Fibroblast of pulmonary artery (primary cell): ENCODE measurements around the gene VWA3B.

Source experiments
- DNase-seq: peaks from one replicate; pipeline ENCODE4 v3.0.0-alpha.2; 2010; ENCODE audit warnings: low read depth
- H3K4me3 ChIP-seq: replicated peaks from 2 replicates; pipeline ENCODE4 v1.5.1; 2011; ENCODE audit warnings: low read depth, mild to moderate bottlenecking, control low read depth, low read length, moderate library complexity
- TF ChIP-seq, protein P1 (sequence below): IDR thresholded peaks from 2 replicates; pipeline ENCODE4 v1.5.1; 2011; ENCODE audit warnings: mild to moderate bottlenecking, control low read depth, low read length, inconsistent platforms; ENCODE audit errors: missing control alignments

VWA3B gene

GRCh38 chr2:98087447-98088020, 567 bp downstream of the VWA3B start:
- TF ChIP-seq, protein P1, sequence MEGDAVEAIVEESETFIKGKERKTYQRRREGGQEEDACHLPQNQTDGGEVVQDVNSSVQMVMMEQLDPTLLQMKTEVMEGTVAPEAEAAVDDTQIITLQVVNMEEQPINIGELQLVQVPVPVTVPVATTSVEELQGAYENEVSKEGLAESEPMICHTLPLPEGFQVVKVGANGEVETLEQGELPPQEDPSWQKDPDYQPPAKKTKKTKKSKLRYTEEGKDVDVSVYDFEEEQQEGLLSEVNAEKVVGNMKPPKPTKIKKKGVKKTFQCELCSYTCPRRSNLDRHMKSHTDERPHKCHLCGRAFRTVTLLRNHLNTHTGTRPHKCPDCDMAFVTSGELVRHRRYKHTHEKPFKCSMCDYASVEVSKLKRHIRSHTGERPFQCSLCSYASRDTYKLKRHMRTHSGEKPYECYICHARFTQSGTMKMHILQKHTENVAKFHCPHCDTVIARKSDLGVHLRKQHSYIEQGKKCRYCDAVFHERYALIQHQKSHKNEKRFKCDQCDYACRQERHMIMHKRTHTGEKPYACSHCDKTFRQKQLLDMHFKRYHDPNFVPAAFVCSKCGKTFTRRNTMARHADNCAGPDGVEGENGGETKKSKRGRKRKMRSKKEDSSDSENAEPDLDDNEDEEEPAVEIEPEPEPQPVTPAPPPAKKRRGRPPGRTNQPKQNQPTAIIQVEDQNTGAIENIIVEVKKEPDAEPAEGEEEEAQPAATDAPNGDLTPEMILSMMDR = no peak
- peak overlapping the region; percentile 42 for H3K4me3 ChIP-seq
- peak; percentile 13 for DNase-seq

DNA sequence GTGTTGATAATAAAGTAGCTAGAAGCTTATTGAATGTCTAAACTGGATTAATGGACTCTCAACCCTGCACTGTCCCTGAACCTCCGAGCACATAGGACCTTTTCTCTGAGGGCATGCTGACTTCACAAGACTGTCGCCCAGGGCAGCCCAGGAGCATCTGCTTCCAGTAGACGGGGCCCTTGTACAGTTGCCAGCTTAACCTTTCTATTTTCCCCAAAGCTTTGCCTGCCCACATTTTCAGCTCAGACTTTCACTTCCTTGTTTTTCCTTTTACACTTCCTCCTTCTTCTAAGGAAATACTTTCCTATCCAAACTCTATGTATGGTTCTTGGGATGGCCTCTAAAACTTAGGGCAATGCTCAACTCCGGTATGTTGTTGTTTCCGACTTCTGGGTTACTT, 1.3 kb downstream of the VWA3B start:
- TF ChIP-seq, protein P1 = no peak
- H3K4me3 ChIP-seq = no peak overlapping the region
- no peak for DNase-seq

- TF ChIP-seq, protein P1 = no peak
- H3K4me3 ChIP-seq = no peak overlapping the region
- DNase-seq = no peak
Measured at GRCh38 chr2:98089941-98090340, 3.0 kb downstream of the VWA3B start.

GRCh38 chr2:98090951-98091350, 4.0 kb downstream of the VWA3B start:
- H3K4me3 ChIP-seq = no peak overlapping the region
- no peak for DNase-seq

GRCh38 chr2:98091738-98092137, 4.8 kb downstream of the VWA3B start:
- no peak for DNase-seq
- TF ChIP-seq, protein P1 = no peak
- H3K4me3 ChIP-seq = no peak overlapping the region

More at GRCh38 chr2:98090951-98091350, 4.0 kb downstream of the VWA3B start:
- TF ChIP-seq, protein P1 = no peak

DNA sequence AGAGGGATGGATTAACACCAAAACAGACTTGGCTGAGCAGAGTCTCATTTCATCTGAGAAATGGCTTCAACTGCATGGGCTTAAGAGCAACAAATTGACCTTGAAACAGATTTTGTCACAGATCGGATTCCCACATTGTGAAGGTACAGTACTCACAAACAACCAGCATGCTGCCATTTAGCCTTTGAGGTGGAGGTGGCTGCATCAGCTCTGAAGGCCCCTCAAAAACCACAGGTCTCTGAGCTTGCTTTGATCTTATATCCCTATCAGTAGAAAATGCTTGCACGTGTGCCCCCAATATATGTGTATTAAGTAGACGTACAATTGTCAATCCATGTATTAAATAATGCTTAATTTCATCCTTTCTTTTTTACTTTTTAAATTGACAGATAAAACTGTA, 6.2 kb downstream of the VWA3B start:
- H3K4me3 ChIP-seq = no peak overlapping the region
- DNase-seq = no peak
- TF ChIP-seq, protein P1 = no peak

- TF ChIP-seq, protein P1 = no peak
- H3K4me3 ChIP-seq = no peak overlapping the region
- DNase-seq = no peak
Measured at GRCh38 chr2:98093611-98094010, 6.6 kb downstream of the VWA3B start.
